LNCAP (cell line): ENCODE data around the gene RBMS2.

Experiments
- CTCF ChIP-seq: fragments of 450-650 bp; IDR thresholded peaks from 2 replicates; pipeline ENCODE4 v1.5.1; 2017; ENCODE audit warnings: mild to moderate bottlenecking

The RBMS2 gene

GRCh38 chr12:56626701-56627100 is 105.1 kb downstream of the RBMS2 start:
- TF ChIP-seq CTCF = no peak

DNA sequence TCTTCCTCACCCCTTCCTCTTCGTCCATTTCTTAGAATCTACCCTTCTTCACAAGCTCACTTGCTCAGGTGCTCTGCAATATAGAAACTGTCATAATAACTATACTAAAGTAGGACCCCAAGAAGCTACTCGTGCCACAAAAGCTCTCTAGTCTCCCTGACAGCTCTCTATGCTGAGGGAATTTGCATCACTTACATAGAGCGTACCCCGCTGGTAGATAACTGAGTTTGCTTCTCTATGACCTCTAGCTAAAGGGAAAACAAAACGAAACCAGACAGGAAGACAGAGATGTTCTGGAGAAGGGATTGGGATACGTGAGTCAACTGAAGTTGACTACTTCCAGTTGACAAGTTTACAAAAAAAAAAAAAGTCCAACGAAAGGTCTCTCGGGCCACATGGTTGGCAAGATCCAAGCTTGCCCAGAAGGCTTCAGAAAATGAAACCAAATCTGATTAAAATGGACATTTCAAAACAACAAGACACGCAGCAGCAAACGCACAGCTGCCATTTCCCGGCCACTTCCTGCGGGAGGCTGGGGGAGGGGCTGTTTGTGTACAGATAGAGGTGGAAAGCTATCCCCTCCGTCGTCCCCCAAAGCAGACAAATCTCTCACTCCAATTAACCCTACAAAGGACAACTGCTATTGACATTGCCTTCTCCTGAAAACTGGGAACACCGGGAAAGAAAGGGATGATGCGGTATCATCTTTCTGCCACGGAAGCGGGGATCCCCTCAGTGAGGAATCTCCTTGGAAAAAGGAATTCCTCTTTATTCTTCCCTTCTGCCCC is 107.2 kb downstream of the RBMS2 start:
- TF ChIP-seq CTCF = no peak

GRCh38 chr12:56629459-56630179 is 108.0 kb downstream of the RBMS2 start:
- TF ChIP-seq CTCF = no peak

DNA sequence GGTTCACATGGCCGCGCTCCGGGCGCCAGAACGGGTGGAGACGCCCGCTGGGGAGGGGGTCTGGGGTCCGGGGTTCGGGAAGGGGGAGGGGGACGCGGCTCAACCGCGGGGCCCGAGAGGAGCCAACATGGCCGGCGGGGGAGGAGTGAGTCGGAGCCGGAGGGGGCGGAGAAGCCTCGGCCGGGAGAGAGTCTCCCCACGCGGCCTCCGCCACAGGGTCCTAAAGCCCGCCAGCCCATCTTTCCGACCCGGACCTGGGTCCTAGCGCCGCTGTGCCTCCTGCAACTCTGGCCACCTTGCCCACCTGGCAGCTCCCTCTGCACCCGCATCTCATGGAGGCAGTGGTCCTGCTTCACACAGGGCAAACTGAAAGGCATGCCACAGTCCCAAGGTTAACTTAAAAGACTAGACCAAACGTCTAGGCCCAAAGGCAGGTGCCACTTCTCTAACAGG is 108.6 kb downstream of the RBMS2 start, which contains the start of gene BAZ2A:
Gene BAZ2A, minus strand, starts transcription at position 147 of the 453 bp plus-strand sequence. CDS start 12,796 bp downstream, outside the sequence.
- TF ChIP-seq CTCF = no peak

- no peak for TF ChIP-seq CTCF
Observed at GRCh38 chr12:56631790-56632700, 110.4 kb downstream of the RBMS2 start.

- TF ChIP-seq CTCF = no peak
Observed at GRCh38 chr12:56632701-56633467, 111.3 kb downstream of the RBMS2 start.
